Dermis blood vessel endothelial cell (primary cell): ENCODE results near the gene TEN1. TPM values are rescaled to one million over a fixed set of nuclear protein-coding genes. Genes with fewer than 3 reads are reported as not detected.
A peak's percentile ranks its signal among the peaks of the same experiment; 100 is the strongest.

Source experiments
- DNase-seq: peaks from one replicate; pipeline ENCODE4 v3.0.0; 2010
- total RNA-seq: library from RNA; depleted of rRNA; stranded (reverse); fragments of >200 nt; gene quantifications from 2 replicates; pipeline ENCODE4 v1.2.3, GENCODE V29; 2014

Gene TEN1
- total RNA-seq, 1 donor from 2014 or later = 20.8 TPM

DNA sequence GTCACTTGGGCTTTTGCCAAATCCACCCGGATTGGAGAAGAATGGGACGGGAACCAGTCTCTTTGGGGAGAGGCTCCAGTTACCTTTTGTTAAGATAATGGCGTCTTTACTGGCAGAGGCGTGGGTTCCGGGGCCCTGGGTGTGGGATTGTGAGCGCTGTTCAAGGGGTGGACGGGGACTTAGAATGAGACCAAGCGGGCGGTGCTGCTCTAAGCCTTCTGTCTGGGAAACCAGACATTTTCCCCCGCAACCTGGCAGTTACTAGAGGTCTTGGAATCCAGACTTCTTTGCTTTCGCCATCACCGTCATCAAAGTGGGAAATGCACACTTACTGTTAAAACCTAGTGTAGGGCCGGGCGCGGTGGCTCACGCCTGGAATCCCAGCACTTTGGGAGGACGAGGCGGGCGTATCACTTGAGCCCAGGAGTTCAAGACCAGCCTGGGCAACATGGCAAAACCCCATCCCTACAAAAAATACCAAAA lies 706 bp downstream of the TEN1 start:
- DNase-seq = no peak

DNA sequence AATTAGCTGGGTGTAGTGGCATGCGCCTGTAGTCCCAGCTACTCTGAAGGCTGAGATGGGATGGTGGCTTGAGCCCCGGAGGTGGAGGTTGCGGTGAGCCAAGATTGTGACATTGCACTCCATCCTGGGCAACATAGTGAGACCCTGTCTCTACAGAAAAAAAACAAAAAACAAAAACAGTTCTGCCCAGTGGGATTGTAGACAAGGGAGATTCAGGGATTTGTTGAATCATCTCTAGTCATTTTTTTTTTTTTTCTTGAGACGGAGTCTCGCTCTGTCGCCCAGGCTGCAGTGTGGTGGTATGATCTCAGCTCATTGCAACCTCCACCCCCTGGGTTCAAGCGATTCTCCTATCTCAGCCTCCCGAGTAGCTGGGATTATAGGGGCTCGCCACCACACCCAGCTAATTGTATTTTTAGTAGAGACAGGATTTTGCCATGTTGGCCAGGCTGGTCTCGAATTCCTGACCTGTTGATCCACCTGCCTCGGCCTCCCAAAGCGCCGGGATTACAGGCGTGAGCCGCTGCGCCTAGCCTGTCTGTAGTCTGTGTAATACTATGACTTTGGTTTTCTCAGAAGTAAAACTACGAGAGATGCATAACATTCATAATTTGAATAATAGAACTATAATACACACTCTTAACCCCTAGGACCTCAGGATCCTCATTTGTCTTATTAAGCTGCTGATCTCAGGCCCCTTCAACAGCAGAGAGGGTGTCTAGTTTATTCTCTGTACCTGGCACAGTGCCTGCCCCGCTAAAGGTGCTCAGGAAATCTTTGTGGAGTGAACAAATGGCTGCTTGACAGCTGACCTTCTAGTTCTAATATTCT lies 1.4 kb downstream of the TEN1 start:
- peak; percentile 41 for DNase-seq

DNA sequence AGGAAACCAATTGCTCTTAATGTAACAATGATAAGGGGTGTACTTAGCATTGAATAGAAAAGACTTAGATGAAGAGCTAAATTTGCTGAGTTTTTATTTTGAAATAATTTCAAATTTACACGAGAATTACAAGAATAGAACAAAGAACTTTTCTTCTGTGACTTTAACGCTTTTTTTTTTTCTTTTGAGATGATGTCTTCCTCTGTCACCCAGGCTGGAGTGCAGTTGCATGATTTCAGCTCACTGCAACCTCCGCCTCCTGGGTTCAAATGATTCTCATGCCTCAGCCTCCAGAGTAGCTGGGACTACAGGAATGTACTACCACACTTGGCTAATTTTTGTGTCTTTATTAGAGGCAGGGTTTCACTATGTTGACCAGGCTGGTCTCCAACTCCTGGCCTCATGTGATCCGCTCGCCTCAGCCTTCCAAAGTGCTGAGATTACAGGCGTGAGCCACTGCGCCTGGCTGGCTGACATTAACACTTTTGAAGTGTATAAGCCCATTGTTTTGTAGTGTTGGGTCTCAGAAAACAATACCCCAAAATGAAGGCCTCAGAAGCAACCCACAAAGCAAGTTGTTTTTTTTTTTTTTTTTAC lies 2.1 kb downstream of the TEN1 start:
- DNase-seq = no peak

DNA sequence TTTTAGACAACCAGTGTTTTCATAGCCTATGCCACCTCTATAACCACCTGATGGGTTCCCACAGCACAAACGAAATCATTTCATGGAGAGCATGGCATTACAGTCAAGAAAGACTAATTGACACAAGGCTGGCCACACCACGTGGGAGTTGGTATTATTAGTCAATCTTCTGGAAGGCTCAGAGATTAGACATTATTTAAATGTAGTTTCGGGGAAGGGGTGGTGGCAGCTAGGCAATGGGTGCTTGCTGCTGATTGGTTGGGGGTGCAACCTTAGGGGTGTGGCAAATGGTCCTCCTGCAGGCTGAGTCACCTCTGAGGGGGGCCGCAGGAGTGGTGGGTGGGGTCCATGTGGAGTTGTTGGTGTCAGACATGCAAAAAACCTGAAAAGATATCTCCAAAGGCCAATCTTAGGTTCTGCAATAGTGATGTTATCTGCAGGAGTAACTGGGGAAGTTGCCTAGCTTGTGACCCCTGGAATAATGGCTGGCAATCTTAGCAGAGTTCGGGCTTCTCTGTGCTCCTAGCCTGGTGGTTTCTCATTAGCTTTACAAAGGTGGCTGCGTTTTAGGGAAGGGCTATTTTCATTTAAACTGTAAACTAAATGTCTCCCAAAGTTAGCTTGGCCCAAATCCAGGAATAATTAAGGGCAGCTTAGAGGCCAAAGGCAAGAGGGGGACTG lies 4.6 kb downstream of the TEN1 start:
- DNase-seq = no peak

DNA sequence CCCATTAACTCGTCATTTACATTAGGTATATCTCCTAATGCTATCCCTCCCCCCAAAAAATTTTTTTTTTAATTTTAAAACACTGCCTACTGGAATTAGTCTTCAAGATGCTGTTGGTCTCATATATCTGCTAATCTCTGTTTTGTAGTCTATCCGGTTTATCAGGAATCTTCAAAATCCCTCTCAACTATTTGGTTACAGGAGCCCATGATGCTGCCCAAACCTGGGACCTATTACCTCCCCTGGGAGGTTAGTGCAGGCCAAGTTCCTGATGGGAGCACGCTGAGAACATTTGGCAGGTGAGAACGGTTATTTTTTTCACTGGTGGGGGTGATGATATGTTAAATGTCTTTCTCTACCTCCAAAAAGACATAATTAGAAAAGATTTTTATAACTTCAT lies 6.9 kb downstream of the TEN1 start:
- no peak for DNase-seq

DNA sequence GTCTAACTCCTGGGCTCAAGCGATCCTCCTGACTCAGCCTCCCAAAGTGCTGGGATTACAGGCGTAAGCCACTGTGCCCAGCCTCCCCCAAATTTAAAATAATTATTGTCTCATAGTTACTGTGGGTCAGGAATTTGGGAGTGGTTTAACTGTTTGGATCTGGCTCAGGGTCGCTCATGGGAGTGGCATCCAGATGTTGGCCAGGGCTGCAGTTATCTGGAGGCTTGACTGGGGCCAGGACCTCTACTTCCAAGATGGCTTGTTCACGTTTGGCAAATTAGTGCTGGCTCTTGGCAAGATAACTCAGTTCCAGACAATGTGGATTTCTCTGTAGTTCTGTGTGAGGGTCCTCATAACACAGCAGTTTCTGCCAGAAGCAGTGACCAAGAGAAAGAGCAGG lies 8.0 kb downstream of the TEN1 start:
- no peak for DNase-seq

DNA sequence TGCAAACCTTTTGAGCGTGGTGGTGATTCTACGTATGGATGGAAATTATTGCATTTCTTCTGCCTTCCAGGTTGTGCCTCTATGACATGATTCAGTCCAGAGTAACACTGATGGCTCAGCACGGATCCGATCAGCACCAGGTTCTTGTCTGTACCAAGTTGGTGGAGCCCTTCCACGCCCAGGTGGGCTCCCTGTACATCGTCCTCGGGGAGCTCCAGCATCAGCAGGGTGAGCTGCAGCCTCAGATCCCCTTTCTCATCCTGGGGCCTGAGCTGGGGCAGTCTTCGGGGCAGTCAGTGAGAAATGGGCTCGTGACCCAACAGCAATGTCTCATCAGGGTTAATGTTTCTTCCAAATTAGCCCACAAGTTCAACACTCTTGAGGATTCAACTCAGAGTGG lies 12.4 kb downstream of the TEN1 start:
- no peak for DNase-seq

DNA sequence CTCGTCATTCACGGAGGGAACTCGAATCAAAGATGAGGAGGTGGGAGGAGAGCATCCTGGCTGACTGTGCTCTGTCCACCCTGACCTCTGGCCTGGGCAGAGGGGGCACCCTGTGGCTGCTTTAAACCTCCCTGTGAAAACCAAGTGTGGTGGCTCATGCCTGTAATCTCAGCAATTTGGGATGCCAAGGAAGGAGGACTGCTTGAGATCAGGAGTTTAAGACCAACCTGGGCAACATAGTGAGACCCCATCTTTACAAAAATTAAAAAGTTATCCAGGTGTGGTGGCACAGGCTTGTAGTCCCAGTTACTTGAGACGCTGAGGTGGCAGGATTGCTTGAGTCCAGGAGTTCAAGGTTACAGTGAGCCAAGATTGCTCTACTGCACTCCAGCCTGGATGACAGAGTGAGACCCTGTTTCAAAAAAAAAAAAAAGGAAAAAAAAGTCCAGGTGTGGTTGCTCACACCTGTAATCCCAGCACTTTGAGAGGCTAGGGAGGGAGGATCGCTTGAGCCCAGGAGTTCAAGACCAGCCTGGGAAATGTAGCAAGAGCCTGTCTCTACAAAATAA lies 15.8 kb downstream of the TEN1 start:
- no peak for DNase-seq

DNA sequence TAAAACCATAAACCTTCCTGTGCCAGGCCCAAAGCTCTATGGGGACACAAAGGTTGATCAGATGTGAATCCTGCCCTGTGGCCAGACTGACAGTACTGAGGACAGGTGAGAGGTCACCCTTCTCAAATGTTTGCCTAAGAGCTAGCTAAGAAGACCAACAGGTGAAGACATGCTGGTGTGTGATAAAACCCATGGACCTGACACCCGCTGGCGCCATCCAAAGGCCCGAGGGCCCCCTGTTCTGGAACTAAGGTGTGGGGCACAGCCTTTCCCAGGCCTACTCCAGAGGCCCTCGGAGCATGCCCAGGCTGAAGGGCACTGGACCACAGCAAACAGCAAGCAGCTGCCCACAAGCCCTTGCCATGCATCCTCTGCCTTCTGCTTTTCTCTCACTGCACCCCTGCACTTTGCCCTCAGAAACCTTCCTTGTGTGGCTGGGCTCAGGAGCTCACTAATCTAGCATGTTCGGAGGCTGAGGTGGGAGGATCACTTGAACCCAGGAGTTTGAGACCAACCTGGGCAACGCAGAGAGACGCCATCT lies 16.4 kb downstream of the TEN1 start:
- no peak for DNase-seq

DNA sequence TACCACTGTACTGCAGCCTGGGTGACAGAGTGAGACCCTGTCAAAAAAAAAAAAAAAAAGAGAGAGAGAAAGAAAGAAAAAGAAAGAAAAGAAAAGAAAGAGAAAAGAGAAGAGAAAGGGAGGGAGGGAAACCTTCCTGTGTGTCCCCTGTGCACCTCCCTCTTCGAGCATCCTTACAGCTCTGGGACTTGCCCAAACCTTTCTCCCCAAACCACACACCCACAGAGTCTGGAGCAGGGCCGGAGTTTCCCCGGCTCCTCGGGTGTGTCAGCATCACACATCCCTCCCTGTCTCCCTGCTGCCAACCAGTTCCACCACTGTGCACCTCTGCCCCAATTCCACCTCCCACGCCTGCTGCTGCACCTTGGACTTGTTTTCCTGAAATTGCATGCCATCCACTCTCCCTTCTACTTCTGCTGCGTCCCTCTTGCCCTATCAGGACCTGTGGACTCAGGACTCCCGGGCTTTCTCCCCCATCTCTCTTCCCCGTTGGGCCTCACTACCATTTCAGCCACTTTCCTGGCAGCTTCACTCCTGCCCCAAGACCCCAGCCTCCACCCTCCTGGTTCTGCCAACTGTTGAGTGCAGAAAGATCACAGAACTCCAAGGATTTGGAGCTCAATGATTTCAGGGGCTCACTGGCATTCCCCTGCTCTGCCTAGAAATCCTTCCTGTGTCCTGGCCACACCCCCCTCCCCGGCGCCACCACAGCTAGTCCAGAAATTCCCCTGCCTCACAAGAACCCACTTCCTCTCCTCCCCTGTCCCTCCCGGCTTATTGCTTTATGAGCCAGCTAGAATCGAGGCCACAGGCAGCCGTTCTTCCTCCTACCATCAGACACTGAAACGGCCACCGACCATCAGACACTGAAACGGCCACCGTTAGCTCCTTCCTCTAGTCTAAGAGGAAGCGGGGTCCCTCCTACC lies 17.9 kb downstream of the TEN1 start:
- DNase-seq = peak; percentile 36

DNA sequence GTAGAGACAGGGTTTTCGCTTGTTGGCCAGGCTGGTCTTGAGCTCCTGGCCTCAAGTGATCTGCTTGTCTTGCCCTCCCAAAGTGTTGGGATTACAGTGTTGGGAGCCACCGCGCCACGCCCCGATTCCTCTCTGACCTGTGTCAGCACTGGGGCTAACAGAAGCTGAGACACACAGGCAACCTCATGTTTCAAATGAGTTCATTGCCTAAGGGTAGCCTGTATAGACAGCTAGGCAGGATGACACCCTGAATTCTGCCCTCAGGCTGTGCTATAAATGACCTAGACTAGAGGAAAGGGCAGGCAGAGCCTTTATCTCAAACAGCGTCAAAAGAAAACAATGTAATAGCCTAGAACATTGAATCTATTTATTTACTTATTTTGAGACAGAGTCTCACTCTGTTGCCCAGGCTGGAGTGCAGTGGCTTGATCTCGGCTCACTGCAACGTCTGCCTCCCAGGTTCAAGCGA lies 19.3 kb downstream of the TEN1 start:
- DNase-seq = no peak

DNA sequence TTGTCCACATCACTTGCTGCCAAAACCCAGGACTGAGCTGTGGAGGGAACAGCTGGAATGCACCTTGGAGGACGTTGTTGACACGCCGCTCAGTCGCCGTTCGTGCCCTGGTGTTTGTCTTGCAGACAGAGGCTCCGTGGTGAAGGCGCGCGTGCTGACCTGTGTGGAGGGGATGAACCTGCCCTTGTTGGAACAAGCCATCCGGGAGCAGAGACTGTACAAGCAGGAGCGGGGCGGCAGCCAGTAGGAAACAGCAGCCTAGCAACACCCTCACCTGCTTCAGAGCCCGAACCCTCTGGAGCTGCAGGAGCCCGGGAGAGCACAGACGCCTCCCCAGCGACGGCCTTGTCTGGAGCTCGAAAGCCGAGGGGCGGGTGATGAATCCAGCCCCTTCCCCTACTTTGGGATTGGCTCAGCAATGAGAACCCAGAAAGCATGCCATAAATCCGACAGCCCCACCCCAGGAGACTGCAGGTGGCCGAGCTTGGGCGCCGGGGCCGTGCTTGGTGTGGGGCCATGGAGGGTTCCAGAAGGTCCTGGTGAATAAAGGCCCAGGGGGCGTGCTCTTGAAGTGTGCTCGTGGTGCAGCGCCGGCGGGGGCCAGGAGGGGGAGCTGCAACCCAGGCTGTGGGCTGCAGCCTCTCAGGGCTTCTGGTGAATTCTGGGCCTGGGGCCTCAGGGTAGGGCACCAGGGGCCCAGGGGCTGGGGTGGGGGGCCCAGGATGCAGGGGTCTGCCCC lies 21.1 kb downstream of the TEN1 start:
- DNase-seq = peak; percentile 75

DNA sequence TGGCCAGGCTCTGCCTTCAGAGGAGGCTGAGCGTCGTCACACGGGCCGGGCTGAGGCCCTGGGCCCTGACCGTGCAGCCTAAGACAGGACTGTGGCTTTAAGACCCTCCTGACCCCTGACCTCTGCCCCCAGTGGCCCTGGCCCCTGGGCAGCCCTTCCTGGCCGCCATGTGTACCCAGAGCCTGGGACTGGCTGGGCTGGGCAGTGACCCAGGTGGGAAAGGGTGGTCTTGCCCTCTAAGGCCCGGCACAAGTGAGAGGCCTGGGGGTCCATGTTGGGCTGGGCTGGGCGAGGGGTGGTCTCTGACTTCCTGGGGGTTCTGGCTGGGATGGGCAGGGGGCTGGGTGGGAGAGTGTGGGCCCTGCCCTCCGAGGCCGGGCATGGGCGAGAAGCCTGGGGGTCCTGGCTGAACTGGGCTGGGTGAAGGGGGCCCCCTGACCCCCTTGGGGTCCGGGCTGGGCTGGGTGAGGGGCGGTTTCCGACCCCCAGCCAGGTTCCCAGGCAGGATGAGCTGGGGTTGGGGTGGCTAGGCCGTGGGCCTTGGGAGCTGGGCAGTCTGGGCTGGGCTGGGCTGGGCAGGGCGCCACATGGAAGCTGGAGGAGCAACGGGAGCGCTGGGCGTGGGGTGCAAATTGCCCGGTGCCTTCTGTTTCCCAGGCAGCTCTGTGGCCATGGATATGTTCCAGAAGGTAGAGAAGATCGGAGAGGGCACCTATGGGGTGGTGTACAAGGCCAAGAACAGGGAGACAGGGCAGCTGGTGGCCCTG lies 21.9 kb downstream of the TEN1 start, which contains the start of gene CDK3:
CDK3 (plus strand) TSS at position 101 of the 767 bp plus-strand sequence; CDS start at position 672, 571 bp downstream.
- DNase-seq = no peak

DNA sequence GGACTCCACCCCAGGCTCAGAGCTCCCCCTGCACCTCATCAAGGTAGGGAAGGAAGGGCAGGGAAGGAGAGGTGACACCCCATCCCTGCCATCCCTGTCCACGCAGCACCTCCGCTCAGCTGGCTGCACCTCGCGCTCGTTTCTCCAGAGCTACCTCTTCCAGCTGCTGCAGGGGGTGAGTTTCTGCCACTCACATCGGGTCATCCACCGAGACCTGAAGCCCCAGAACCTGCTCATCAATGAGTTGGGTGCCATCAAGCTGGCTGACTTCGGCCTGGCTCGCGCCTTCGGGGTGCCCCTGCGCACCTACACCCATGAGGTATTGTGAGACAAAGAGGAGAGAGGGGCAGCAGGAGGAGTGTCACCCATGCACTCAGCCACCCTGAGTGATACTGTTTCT lies 23.1 kb downstream of the TEN1 start:
- no peak for DNase-seq

DNA sequence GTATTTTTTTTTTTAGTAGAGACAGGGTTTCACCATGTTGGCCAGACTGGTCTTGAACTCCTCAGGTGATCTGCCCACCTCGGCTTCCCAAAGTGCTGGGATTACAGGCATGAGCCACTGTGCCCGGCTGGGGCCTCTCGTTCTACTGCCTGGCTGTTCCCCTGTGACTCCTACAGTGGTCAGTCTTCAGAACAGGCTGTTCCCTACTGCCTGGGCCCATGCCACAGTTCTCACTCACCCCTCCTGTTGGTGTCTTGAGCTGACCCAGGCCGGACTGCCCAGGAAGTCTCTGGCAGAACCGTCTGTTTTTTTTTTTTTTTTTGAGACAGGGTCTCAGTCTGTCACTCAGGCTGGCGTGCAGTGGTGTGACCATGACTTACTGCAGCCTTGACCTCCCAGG lies 24.9 kb downstream of the TEN1 start:
- DNase-seq = no peak

DNA sequence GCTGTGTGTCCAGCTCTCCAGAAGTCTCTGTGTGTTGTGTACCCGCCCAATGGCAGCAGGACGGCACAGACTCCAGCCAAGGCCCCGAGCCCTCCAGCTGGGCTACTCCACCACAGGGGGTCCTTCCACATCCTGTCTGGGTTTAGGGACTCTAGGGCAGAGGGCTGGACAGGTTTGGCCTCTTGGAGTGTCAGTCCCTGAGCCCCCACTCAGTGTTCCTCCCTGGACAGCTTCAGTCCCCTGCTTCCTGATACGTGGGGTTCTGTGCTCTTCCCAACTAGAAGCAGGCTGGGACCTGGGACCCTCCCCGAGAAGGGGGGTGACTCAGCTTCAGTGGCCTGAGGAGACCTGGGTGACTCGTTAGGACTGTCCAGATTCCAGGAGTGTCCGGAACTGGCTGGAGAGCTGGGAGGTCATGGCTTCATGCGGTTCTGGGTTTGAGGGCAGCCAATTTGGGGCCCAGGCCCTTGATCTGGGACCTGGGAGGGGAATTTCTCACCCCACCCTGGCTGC lies 25.8 kb downstream of the TEN1 start:
- DNase-seq = no peak

DNA sequence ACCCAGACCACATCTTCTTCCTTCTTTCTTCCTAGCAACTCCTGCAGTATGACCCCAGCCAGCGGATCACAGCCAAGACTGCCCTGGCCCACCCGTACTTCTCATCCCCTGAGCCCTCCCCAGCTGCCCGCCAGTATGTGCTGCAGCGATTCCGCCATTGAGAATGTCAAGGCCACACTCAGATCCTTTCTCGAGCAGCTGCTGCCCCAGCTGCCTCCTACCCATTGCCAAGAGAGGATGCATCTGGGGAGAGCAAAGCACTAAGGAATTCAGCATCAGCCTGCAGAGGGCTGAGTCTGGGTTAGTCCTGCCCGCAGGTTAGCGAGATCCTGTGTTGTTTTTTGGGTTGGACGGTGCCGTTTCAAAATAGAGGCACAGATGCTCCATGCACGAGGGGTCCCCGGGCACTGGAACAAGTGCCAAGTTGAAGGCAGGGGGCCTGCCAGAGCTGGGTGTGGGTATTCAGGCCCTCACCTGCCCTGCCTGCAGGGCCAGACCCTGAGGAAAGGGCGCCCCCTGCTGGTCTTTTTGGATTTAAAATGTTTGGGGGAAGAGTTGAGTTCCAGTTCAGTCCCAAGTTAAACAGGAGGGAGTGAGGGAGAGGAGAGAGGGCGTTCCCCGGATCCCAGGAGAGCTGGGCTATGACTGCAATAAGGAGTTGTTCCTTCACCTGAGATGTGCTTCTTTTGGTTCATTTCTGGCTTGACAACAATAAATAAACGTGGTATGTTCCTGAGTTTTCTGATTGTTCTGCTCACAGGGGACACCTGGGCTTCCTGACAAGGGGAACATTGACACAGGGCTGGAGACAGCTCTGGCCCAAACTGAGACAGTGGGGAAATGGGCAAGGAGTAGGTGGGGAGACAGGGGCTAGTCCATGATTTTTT lies 26.5 kb downstream of the TEN1 start:
- DNase-seq = peak; percentile 81

DNA sequence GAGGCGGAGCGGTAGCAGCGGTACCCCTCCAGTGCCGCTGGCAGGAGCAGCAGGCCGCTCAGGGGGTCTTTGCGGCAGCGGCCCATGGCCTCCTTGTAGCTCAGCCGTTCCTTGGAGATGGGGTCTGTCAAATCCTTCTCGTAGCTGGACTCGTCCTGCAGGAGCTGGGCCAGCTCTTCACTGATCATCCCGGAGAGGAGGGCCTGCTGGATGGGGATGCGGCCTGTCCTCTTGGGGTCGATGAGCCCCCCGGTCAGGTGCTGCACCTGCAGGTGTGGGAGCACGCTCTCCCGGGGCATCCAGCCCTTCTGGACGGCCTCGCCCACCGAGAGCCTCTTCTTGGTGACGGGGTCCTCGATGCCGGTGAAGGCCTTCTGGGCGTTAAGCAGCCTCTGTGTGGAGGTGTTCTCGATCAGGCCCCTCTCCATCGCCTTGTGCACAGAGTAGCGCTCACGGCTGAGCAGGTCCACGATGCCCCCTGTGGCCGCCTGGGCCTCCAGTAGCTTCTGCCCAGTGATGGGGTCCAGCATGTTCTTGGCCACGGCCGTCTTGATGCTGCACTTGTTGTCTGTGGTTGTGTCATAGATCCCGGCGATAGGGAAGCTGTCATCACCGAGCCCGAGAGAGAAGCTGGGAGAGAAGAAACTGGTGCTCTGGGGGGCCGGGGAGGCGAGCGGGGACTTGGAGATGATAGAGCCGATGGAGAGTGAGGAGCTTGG lies 28.2 kb downstream of the TEN1 start:
- no peak for DNase-seq
